GM11168 (cell line): Measurements from ENCODE around the gene FDX2.
"Not testable (repeated sequence)": the region's sequence is repeated elsewhere in the genome, so short reads cannot be mapped to it uniquely, and the experiment has no call there.

Experiments
- in situ Hi-C: fragments of 300-500 bp; cut with MboI; formaldehyde crosslinking; loops from one replicate; pipeline ENCODE4 v1.12.0; 2022; ENCODE audit warnings: low sequenced_read_pairs; ENCODE audit not compliant: unreplicated experiment

FDX2 gene

GRCh38 chr19:10286803-10287737 lies 28.7 kb downstream of the FDX2 start, which contains the start of gene ICAM4:
TSS of gene ICAM4 (plus strand) at chr19:10286955. CDS start at chr19:10287013, 58 bp downstream.
- in situ Hi-C loops: no loop called here

GRCh38 chr19:10285393-10285792 lies 30.4 kb downstream of the FDX2 start:
- in situ Hi-C loops: no loop called here

DNA sequence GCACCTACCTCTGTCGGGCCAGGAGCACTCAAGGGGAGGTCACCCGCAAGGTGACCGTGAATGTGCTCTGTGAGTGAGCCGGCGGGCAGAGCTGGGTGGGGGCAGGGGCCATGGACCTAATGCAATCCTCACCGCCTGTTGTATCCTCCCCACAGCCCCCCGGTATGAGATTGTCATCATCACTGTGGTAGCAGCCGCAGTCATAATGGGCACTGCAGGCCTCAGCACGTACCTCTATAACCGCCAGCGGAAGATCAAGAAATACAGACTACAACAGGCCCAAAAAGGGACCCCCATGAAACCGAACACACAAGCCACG lies 30.9 kb downstream of the FDX2 start:
- in situ Hi-C loops: no loop called here

GRCh38 chr19:10284065-10284959 lies 31.5 kb downstream of the FDX2 start:
- in situ Hi-C loops: no loop called here

- in situ Hi-C loops: no loop called here
These were observed 32.3 kb downstream of the FDX2 start for GRCh38 chr19:10283301-10284064.

DNA sequence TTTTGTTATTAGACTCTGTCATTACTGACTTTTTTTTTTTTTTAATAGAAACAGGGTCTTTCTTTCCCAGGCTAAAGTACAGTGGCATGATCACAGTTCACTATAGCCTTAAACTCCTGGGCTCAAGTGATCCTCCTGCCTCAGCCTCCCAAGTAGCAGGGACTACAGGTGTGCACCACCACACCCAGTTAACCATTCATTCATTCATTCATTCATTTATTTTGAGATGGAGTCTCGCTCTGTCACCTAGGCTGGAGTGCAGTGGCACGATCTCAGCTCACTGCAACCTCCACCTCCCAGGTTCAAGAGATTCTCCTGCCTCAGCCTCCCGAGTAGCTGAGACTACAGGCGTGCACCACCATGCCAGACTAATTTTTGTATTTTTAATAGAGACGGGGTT lies 33.8 kb downstream of the FDX2 start:
- in situ Hi-C loops: not testable (repeated sequence)

- in situ Hi-C loops: no loop called here
These were observed 35.9 kb downstream of the FDX2 start for GRCh38 chr19:10279737-10280442.

DNA sequence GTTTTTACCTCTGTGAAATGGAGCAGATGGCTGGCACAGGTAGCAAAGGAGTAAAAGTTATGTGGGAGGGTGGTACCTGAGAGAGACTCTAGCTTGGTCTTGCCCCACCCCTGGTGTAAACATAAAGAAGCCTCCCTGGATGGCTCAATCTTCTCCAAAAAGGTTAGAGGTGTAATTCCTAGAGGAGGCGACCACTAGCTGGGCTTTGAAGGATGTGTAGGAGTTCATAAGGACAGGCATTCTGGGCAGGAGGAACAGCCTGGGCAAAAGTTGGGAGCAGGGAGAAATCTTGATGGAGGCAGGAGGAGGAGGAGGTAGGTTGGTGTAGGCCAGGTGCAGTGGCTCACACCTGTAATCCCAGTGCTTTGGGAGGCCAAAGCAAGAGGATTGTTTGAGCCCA lies 36.9 kb downstream of the FDX2 start:
- in situ Hi-C loops: no loop called here

DNA sequence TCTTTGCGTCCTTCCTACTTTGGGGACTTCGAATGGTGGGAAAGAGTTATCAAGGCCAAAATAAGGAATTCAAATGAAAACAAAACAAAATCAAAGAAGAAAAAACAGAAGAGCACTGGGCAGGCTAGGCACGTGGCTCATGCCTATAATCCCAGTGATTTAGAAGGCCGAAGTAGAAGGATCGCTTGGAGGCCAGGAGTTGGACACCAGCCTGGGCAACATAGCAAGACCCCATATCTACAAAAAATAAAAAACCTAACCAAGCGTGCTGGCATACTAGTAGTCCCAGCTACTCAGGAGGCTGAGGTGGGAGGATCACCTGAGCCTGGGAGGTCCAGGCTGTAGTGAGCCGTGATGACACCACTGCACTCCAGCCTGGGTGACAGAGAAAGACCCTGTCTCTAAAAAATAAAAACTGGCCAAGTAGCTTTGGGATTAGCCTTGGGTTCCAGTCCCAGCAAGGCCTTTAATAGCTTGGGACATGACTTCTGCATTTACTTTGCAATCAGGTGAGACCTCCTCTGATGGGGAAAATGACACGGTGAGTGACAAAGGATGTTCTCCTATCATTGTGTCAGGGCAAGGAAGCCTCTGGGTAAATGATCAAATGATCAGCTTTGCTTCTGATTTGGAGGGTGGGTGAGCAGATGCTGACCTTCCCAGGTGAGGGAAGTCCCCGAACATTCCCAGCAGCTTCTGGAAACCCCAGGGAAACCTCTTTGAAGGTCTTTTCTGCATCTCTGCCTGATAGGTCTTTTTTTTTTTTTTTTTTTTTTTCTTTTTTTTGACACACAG lies 37.8 kb downstream of the FDX2 start:
- in situ Hi-C loops: no loop called here

GRCh38 chr19:10274589-10274988 lies 41.2 kb downstream of the FDX2 start:
- in situ Hi-C loops: loop anchor here (5.0 kb wide), 1 partner anchor 113 kb away; no protein-coding TSS in a partner anchor

- in situ Hi-C loops: loop anchor here (5.0 kb wide), 1 partner anchor 116 kb away; no protein-coding TSS in a partner anchor
These were observed 44.2 kb downstream of the FDX2 start for GRCh38 chr19:10271543-10272086.

DNA sequence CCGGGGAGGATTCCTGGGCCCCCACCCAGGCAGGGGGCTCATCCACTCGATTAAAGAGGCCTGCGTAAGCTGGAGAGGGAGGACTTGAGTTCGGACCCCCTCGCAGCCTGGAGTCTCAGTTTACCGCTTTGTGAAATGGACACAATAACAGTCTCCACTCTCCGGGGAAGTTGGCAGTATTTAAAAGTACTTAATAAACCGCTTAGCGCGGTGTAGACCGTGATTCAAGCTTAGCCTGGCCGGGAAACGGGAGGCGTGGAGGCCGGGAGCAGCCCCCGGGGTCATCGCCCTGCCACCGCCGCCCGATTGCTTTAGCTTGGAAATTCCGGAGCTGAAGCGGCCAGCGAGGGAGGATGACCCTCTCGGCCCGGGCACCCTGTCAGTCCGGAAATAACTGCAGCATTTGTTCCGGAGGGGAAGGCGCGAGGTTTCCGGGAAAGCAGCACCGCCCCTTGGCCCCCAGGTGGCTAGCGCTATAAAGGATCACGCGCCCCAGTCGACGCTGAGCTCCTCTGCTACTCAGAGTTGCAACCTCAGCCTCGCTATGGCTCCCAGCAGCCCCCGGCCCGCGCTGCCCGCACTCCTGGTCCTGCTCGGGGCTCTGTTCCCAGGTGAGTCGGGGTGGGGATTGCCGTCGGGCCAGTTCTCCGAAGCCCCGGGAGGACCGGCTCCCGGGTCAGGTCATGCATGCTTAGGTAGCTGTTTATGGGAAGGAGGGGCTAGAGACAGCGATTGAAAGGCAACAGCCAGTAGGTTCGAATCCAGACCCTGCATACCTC lies 45.0 kb downstream of the FDX2 start, which contains the start of gene ICAM1:
Gene ICAM1, plus strand, starts transcription at position 505 of the 779 bp plus-strand sequence. Its CDS starts 40 bp downstream, at position 545.
- in situ Hi-C loops: loop anchor here (5.0 kb wide), 1 partner anchor 116 kb away; no protein-coding TSS in a partner anchor

DNA sequence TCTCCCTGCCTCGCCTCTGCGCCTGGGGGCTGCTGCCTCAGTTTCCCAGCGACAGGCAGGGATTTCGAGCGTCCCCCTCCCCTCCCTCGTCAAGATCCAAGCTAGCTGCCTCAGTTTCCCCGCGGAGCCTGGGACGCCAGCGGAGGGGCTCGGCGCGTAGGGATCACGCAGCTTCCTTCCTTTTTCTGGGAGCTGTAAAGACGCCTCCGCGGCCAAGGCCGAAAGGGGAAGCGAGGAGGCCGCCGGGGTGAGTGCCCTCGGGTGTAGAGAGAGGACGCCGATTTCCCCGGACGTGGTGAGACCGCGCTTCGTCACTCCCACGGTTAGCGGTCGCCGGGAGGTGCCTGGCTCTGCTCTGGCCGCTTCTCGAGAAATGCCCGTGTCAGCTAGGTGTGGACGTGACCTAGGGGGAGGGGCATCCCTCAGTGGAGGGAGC lies 45.6 kb downstream of the FDX2 start:
- in situ Hi-C loops: loop anchor here (5.0 kb wide), 1 partner anchor 117 kb away; no protein-coding TSS in a partner anchor

DNA sequence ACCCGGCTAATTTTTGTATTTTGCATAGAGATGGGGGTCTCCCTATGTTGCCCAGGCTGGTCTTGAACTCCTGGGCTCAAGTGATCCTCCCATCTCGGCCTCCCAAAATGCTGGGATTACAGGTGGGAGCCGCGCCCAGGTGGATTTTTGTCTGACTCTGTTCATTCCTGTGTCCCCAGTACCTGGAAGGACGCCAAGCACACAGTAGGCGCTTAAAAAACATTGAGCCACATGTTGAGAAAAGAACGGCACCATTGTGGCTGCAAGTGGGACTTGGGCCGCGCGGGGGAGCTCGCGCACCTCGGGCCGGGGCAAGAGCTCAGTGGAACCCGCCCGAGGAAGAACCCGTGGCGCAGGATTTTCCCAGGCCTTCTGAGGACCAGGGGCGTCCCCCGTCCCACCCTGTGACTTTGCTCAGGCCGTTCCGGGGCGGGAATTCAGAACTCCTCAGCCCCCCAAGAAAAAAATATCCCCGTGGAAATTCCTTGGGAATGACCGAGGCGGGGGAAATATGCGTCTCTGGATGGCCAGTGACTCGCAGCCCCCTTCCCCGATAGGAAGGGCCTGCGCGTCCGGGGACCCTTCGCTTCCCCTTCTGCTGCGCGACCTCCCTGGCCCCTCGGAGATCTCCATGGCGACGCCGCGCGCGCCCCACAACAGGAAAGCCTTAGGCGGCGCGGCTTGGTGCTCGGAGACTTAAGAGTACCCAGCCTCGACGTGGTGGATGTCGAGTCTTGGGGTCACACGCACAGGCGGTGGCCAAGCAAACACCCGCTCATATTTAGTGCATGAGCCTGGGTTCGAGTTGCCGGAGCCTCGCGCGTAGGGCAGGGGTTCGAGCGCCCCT lies 46.3 kb downstream of the FDX2 start:
- in situ Hi-C loops: loop anchor here (5.0 kb wide), 2 partner anchors 38 to 118 kb away; partner anchors contain the start of gene ZGLP1

DNA sequence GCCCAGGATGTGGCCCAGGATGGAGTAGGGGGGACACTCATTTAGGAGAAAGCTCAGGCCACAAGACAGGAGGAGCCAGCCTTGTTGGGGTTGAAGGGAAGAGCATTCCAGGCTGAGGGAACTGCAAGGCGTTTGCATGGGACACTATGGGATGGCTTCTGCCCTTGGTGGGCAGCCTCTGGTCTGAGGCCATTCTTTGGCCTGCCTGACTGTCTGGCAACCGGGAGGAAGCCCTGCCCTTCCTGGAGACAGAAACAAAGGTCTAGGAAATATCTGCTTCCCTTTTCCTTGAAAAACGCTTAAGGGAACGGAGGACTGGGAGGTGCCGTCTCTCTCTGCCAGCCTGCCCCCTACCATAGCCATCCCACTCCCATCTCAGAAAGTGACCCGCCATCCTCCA lies 47.7 kb downstream of the FDX2 start:
- in situ Hi-C loops: loop anchor here (5.0 kb wide), 1 partner anchor 39 kb away; the partner anchor contains the start of gene ZGLP1

DNA sequence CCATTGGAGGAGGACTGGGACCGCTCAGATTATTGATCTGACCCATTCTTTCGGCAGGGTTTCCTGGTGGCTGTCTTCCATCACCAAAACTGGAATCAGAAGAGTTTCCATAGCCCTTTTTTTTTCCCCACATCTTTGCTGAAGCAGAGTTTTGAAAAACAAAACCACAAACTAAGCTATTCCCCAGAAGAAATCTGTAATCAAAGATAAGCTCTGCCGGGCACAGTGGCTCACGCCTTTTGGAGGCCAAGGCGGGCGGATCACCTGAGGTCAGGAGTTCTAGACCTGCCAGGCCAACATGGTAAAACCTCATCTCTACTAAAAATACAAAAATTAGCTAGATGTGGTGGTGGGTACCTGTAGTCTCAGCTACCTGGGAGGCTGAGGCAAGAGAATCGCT lies 49.1 kb downstream of the FDX2 start:
- in situ Hi-C loops: loop anchor here (5.0 kb wide), 1 partner anchor 41 kb away; the partner anchor contains the start of gene ZGLP1
